ENCODE data around the gene DCUN1D2.
"Not testable (repeated sequence)": the region's sequence is repeated elsewhere in the genome, so short reads cannot be mapped to it uniquely, and the experiment has no call there.

The DCUN1D2 gene

GRCh38 chr13:113464476-113464875 is 26.0 kb downstream of the DCUN1D2 start:
- DNase-seq: no peak

- DNase-seq: no peak
Measured at GRCh38 chr13:113461022-113461751, 29.3 kb downstream of the DCUN1D2 start.

- DNase-seq: no peak
Measured at GRCh38 chr13:113460599-113460998, 29.9 kb downstream of the DCUN1D2 start.

GRCh38 chr13:113460064-113460555 is 30.4 kb downstream of the DCUN1D2 start:
- no peak for DNase-seq

GRCh38 chr13:113458253-113459065 is 32.1 kb downstream of the DCUN1D2 start:
- DNase-seq: no peak

- no peak for DNase-seq
Measured at GRCh38 chr13:113457510-113457909, 33.0 kb downstream of the DCUN1D2 start.

- DNase-seq: no peak
Measured at GRCh38 chr13:113456116-113456702, 34.3 kb downstream of the DCUN1D2 start.

GRCh38 chr13:113455384-113455783 is 35.1 kb downstream of the DCUN1D2 start:
- DNase-seq: no peak

- no peak for DNase-seq
Measured at GRCh38 chr13:113454936-113455335, 35.6 kb downstream of the DCUN1D2 start.

- no peak for DNase-seq
Measured at GRCh38 chr13:113452942-113453901, 37.3 kb downstream of the DCUN1D2 start, which contains the start of gene ADPRHL1. TSS of gene ADPRHL1 (minus strand) at chr13:113453488. CDS start at chr13:113453437, 51 bp downstream.

- DNase-seq: no peak
Measured at GRCh38 chr13:113452466-113452865, 38.0 kb downstream of the DCUN1D2 start.

- no peak for DNase-seq
Measured at GRCh38 chr13:113451951-113452421, 38.5 kb downstream of the DCUN1D2 start.

GRCh38 chr13:113450861-113451620 is 39.5 kb downstream of the DCUN1D2 start:
- DNase-seq: not testable (repeated sequence)

- not testable (repeated sequence) for DNase-seq
Measured at GRCh38 chr13:113450348-113450744, 40.2 kb downstream of the DCUN1D2 start.

- no peak for DNase-seq
Measured at GRCh38 chr13:113449693-113450347, 40.7 kb downstream of the DCUN1D2 start.

- no peak for DNase-seq
Measured at GRCh38 chr13:113448885-113449692, 41.4 kb downstream of the DCUN1D2 start.

GRCh38 chr13:113448545-113448884 is 42.0 kb downstream of the DCUN1D2 start:
- no peak for DNase-seq

- DNase-seq: no peak
Measured at GRCh38 chr13:113447596-113447995, 42.9 kb downstream of the DCUN1D2 start.

- no peak for DNase-seq
Measured at GRCh38 chr13:113446488-113446854, 44.0 kb downstream of the DCUN1D2 start.

Data from GDM1 (cell line).